PC-3 (cell line): Measurements from ENCODE around the gene RAD51. TPM values are rescaled to one million over a fixed set of nuclear protein-coding genes. Genes with fewer than 3 reads are reported as not detected.

Source experiments
- ATAC-seq: fragments of 200-7000 bp; cut with Tn5 transposase; 2 replicates; pipeline ENCODE4 v1.9.1; 2020; ENCODE audit warnings: mild to moderate bottlenecking, moderate library complexity
- BruUV-seq: library from RNA; stranded (reverse); fragments of 400-500 nt; replicated peaks from 2 replicates; lab custom pipeline; 2021; lab: Mats Ljungman, UMichigan
- CTCF ChIA-PET: fragments of 300-600 bp; sonication (Branson Sonifier 250); formaldehyde crosslinking; loops from one replicate; lab custom pipeline; 2022; ENCODE audit warnings: antibody characterized with exemption; lab: Charles Lee
- POLR2A ChIA-PET: fragments of 300-600 bp; sonication (Branson Sonifier 250); formaldehyde crosslinking; loops from one replicate; lab custom pipeline; 2022; ENCODE audit warnings: antibody characterized with exemption; ENCODE audit not compliant: unreplicated experiment; lab: Charles Lee
- DNase-seq: peaks from one replicate; pipeline ENCODE4 v3.0.0-alpha.2; 2015
- H2AFZ ChIP-seq: fragments of 300-600 bp; sonication (generic); 2 replicates; pipeline ENCODE4 v1.6.0; 2016; ENCODE audit warnings: antibody characterized with exemption, low read length
- H3F3A ChIP-seq: fragments of 300-600 bp; sonication (generic); one replicate; pipeline ENCODE4 v1.6.0; 2017; ENCODE audit warnings: antibody characterized with exemption, low read length, control low read depth, mild to moderate bottlenecking; ENCODE audit not compliant: unreplicated experiment
- H3K27ac ChIP-seq: fragments of 300-600 bp; sonication (generic); 2 replicates; pipeline ENCODE4 v1.5.1; 2016; ENCODE audit warnings: mild to moderate bottlenecking, low read length
- H3K27me3 ChIP-seq: fragments of 300-600 bp; sonication (generic); 2 replicates; pipeline ENCODE4 v1.6.1; 2016; ENCODE audit warnings: low read length, mixed read lengths
- H3K36me3 ChIP-seq: fragments of 300-600 bp; sonication (generic); 2 replicates; pipeline ENCODE4 v1.6.1; 2016; ENCODE audit warnings: low read depth, mixed run types, low read length, mixed read lengths
- H3K4me1 ChIP-seq: fragments of 300-600 bp; sonication (generic); 2 replicates; pipeline ENCODE4 v1.5.1; 2016; ENCODE audit warnings: low read length; ENCODE audit not compliant: insufficient read depth
- H3K4me2 ChIP-seq: fragments of 300-600 bp; sonication (generic); 2 replicates; pipeline ENCODE4 v1.6.0; 2016; ENCODE audit warnings: low read length
- H3K4me3 ChIP-seq: fragments of 300-600 bp; sonication (generic); 2 replicates; pipeline ENCODE4 v1.5.1; 2016; ENCODE audit warnings: mild to moderate bottlenecking, low read length, mixed read lengths
- H3K79me2 ChIP-seq: fragments of 300-600 bp; sonication (generic); 2 replicates; pipeline ENCODE4 v1.6.1; 2017; ENCODE audit warnings: low read length, mixed read lengths
- H3K9ac ChIP-seq: fragments of 300-600 bp; sonication (generic); 2 replicates; pipeline ENCODE4 v1.6.0; 2016; ENCODE audit warnings: mild to moderate bottlenecking, low read length
- H3K9me2 ChIP-seq: fragments of 300-600 bp; sonication (generic); replicated peaks from 2 replicates; pipeline ENCODE4 v1.6.1; 2016; ENCODE audit warnings: mixed run types, low read length, mixed read lengths
- H3K9me3 ChIP-seq: fragments of 300-600 bp; sonication (generic); 2 replicates; pipeline ENCODE4 v1.6.1; 2016; ENCODE audit warnings: low read length, mixed read lengths
- H4K20me1 ChIP-seq: fragments of 300-600 bp; sonication (generic); 2 replicates; pipeline ENCODE4 v1.6.1; 2016; ENCODE audit warnings: low read length, mixed read lengths
- CTCF ChIP-seq: fragments of 300-600 bp; sonication (generic); conservative IDR thresholded peaks from 2 replicates; pipeline ENCODE4 v1.5.1; 2017; ENCODE audit warnings: antibody characterized with exemption, low read depth, mild to moderate bottlenecking, low read length
- EZH2 ChIP-seq: fragments of 300-600 bp; sonication (generic); IDR thresholded peaks from one replicate; pipeline ENCODE4 v1.6.1; 2017; ENCODE audit warnings: antibody characterized with exemption, mild to moderate bottlenecking, low read length; ENCODE audit not compliant: unreplicated experiment
- EZH2phosphoT487 ChIP-seq: fragments of 300-600 bp; sonication (generic); IDR thresholded peaks from 2 replicates; pipeline ENCODE4 v1.6.1; 2018; ENCODE audit warnings: mild to moderate bottlenecking, antibody characterized with exemption, low read length, borderline replicate concordance
- intact Hi-C: fragments of 100-400 bp; cut with micrococcal nuclease; formaldehyde crosslinking; loops from 2 replicates; pipeline ENCODE4 v1.9.0; 2023
- total RNA-seq: library from RNA; depleted of rRNA; stranded (reverse); fragments of >200 nt; gene quantifications from 2 replicates; pipeline ENCODE4 v1.2.3, GENCODE V29; 2014

Gene RAD51
- total RNA-seq, 1 experiment from 2014 or later, result 21.9 TPM

- no peaks in the 10 kb centered on the region for H3K27me3 ChIP-seq
- H3K4me1 ChIP-seq, result peaks cover 14% of the 10 kb centered on the region; the same call in 1 of the 2 replicates
- peaks cover 33% of the 10 kb centered on the region for H3K79me2 ChIP-seq
- H3K4me2 ChIP-seq, result peak overlapping the region; percentile 83
- ChIA-PET CTCF (interaction anchor here (0.6 to 2.9 kb wide), 6 partner anchors 16 to 210 kb away, joined by 3 to 11 read pairs (median 4); partner anchors contain the start of gene VPS18), POLR2A (interaction anchor here (0.6 to 1.3 kb wide), 4 partner anchors 10 to 237 kb away, joined by 3 to 5 read pairs (median 4); partner anchors contain the start of gene RPUSD2)
- no peaks in the 10 kb centered on the region for H3F3A ChIP-seq
- H3K36me3 ChIP-seq, result no peaks in the 10 kb centered on the region
- peak overlapping the region; percentile 90 for H3K27ac ChIP-seq
- DNase-seq (peak; percentile 6), ATAC-seq (peak; percentile 4)
- TF ChIP-seq EZH2 (no peak), EZH2phosphoT487 (no peak), CTCF (no peak)
- H3K4me3 ChIP-seq, result peak overlapping the region; percentile 77
- no peaks in the 10 kb centered on the region for H4K20me1 ChIP-seq
- peak overlapping the region; percentile 90 for H3K9ac ChIP-seq
- intact Hi-C loops, result loop anchor here (1.0 to 2.0 kb wide), 3 partner anchors 15 to 105 kb away; partner anchors contain the start of gene KNL1
- no peaks in the 10 kb centered on the region for H3K9me3 ChIP-seq
- peak overlapping the region; percentile 79 for H2AFZ ChIP-seq
- no TSS peak for BruUV-seq
- H3K9me2 ChIP-seq, result no peaks in the 10 kb centered on the region
Measured at GRCh38 chr15:40693904-40694687, 878 bp upstream of the RAD51 start.

GRCh38 chr15:40695469-40695890, 506 bp downstream of the RAD51 start:
- POLR2A ChIA-PET, result interaction anchor here (0.6 to 1.3 kb wide), 2 partner anchors 81 to 126 kb away, joined by 3 to 5 read pairs; partner anchors contain the start of gene RPUSD2
- BruUV-seq, result TSS peak; percentile 51
- DNase-seq, result peak; percentile 16

More at GRCh38 chr15:40695469-40695890, 506 bp downstream of the RAD51 start:
- H2AFZ ChIP-seq, result peak overlapping the region; percentile 79
- ATAC-seq, result peak; percentile 34
- H3K4me2 ChIP-seq, result peak overlapping the region; percentile 83
- H3K36me3 ChIP-seq, result peaks cover 10% of the 10 kb centered on the region; the same call in 1 of the 2 replicates
- H4K20me1 ChIP-seq, result no peaks in the 10 kb centered on the region
- peak overlapping the region; percentile 77 for H3K4me3 ChIP-seq
- H3K9ac ChIP-seq, result peak overlapping the region; percentile 90
- H3K27me3 ChIP-seq, result no peaks in the 10 kb centered on the region
- intact Hi-C loops, result loop anchor here (2.0 kb wide), 2 partner anchors 17 to 101 kb away; partner anchors contain the start of gene KNL1
- H3K9me3 ChIP-seq, result no peaks in the 10 kb centered on the region
- CTCF ChIA-PET, result interaction anchor here (0.5 to 2.9 kb wide), 4 partner anchors 45 to 199 kb away, joined by 4 to 11 read pairs (median 4); partner anchors contain the start of gene VPS18
- H3K27ac ChIP-seq, result peak overlapping the region; percentile 90
- H3K4me1 ChIP-seq, result peaks cover 10% of the 10 kb centered on the region; the same call in 1 of the 2 replicates
- H3F3A ChIP-seq, result no peaks in the 10 kb centered on the region
- TF ChIP-seq EZH2 (no peak), CTCF (no peak), EZH2phosphoT487 (no peak)
- peaks cover 33% of the 10 kb centered on the region for H3K79me2 ChIP-seq
- no peaks in the 10 kb centered on the region for H3K9me2 ChIP-seq
